ENCODE results near the gene RRAS2. TPM values are rescaled to one million over a fixed set of nuclear protein-coding genes. Genes with fewer than 3 reads are reported as not detected.

The RRAS2 gene
- total and polyA plus RNA-seq, 12 donors, result 9.2 to 59.3 (median 26.6) TPM

DNA sequence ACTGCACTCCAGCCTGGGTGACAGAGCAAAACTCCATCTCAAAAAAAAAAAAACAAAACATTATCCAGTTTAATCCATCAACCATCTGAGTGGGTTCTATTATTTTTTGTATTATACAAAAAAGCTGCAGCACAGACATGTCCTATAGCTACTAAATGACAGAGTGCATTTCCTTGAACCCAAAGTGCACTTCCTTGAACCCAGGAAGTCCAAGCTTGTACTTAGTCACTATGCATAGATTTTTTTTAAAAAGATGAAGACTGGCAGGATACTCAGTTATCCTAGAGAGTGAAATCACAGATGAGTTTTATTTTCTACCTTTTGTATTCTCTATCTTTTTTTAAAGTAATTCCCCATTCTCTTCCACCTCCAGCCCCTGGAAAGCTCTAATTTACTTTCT, 8.0 kb upstream of the RRAS2 start:
- DNase-seq, result no peak
- intact Hi-C loops (cut with DNase I), result no loop called here
- Histone ChIP-seq H3K27ac (no peak overlapping the region), H3K4me1 (replicated peaks in 1 of 2) (no peaks in the 10 kb centered on the region), H3K27me3 (no peaks in the 10 kb centered on the region), H3K36me3 (replicated peaks in 1 of 2) (no peaks in the 10 kb centered on the region), H3K9me3 (replicated peaks in 1 of 3) (no peaks in the 10 kb centered on the region), H3K4me3 (no peak overlapping the region)
- TF ChIP-seq, protein P1, sequence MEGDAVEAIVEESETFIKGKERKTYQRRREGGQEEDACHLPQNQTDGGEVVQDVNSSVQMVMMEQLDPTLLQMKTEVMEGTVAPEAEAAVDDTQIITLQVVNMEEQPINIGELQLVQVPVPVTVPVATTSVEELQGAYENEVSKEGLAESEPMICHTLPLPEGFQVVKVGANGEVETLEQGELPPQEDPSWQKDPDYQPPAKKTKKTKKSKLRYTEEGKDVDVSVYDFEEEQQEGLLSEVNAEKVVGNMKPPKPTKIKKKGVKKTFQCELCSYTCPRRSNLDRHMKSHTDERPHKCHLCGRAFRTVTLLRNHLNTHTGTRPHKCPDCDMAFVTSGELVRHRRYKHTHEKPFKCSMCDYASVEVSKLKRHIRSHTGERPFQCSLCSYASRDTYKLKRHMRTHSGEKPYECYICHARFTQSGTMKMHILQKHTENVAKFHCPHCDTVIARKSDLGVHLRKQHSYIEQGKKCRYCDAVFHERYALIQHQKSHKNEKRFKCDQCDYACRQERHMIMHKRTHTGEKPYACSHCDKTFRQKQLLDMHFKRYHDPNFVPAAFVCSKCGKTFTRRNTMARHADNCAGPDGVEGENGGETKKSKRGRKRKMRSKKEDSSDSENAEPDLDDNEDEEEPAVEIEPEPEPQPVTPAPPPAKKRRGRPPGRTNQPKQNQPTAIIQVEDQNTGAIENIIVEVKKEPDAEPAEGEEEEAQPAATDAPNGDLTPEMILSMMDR (IDR thresholded peaks at IDR 0.05), result no peak
- TF ChIP-seq POLR2A (IDR thresholded peaks at IDR 0.05), result no peak

DNA sequence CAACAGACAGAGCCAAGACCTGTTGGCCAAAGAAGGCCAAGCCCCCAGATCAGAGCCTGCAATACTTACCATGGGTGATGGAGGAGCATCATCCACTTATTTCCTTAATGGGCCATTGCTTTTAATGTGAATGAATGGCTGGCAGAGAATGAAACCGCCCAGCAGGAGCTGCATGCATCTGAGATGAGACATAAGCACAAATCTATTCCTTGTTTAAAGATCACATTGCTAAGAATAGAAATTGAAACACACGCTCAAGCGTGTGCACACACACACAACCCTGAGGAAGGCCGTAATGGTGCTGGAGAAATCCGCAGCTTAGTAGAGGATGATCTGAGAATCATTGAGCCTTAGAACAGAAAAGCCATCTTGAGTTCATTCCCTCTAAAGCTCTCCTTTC, 5.3 kb upstream of the RRAS2 start:
- intact Hi-C loops (cut with DNase I), result no loop called here
- no peak for TF ChIP-seq POLR2A (IDR thresholded peaks at IDR 0.05)
- TF ChIP-seq, protein P1 (IDR thresholded peaks at IDR 0.05), result no peak
- DNase-seq, result no peak
- Histone ChIP-seq H3K27me3 (no peaks in the 10 kb centered on the region), H3K4me1 (replicated peaks in 1 of 2) (no peaks in the 10 kb centered on the region), H3K4me3 (no peak overlapping the region), H3K27ac (no peak overlapping the region), H3K9me3 (replicated peaks in 1 of 3) (no peaks in the 10 kb centered on the region), H3K36me3 (replicated peaks in 1 of 2) (no peaks in the 10 kb centered on the region)
- WGBS, 4 donors, result 92 to 99% (median 96%) methylated on average over 5 of the region's 5 CpGs

DNA sequence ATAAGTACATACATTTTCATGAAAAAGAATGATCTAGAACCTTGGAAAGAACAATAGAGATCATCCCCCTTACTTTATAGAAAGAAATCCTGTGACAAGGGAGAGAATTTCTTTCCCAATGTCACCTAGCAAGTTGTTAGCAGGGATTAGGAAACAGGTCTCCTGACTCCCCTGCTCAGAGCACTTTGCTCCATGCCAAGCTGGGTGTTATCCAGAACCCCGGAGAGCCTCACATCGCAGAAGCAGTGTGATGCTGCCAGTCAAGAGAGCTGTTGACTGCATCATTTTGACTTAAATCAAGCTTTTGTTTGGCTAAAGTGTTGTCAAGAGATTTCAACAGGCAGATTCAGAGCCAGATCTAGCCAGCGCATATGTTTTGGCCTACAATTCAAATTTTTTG, 3.6 kb upstream of the RRAS2 start:
- H3K36me3 ChIP-seq (replicated peaks in 1 of 2), result no peaks in the 10 kb centered on the region
- no peaks in the 10 kb centered on the region for H3K9me3 ChIP-seq (replicated peaks in 1 of 3)
- DNase-seq, result no peak
- intact Hi-C loops (cut with DNase I), result no loop called here
- H3K27me3 ChIP-seq, result no peaks in the 10 kb centered on the region
- no peak overlapping the region for H3K27ac ChIP-seq
- peaks cover 3 to 4% of the 10 kb centered on the region in 2 donors for H3K4me1 ChIP-seq (replicated peaks in 1 of 2)
- TF ChIP-seq, protein P1 (IDR thresholded peaks at IDR 0.05), result no peak
- no peak for TF ChIP-seq POLR2A (IDR thresholded peaks at IDR 0.05)
- H3K4me3 ChIP-seq, result no peak overlapping the region
- 84 to 92% (median 91%) methylated on average over 3 of the region's 3 CpGs for WGBS, 4 donors

DNA sequence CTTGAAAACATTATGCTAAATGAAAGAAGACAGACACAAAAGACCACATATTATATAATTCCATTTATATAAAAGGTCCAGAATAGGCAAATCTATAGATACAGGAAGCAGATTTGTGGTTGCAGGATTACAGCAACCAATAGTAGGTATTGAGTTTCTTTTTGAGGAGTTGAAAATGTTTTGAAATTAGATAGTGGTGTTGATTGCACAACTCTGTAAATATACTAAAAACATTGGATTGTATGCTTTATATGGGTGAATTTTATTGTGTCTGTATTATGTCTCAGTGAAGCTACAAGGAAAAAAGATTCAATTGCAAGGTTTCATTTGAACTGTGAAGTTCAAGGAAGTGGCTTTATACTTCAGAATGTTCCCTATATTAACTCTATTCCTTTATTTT, 3.0 kb upstream of the RRAS2 start:
- Histone ChIP-seq H3K27me3 (no peaks in the 10 kb centered on the region), H3K4me1 (replicated peaks in 1 of 2) (peaks cover 5 to 9% of the 10 kb centered on the region in 2 donors), H3K36me3 (replicated peaks in 1 of 2) (no peaks in the 10 kb centered on the region), H3K27ac (no peak overlapping the region), H3K4me3 (no peak overlapping the region), H3K9me3 (replicated peaks in 1 of 3) (no peaks in the 10 kb centered on the region)
- intact Hi-C loops (cut with DNase I), result no loop called here
- TF ChIP-seq, protein P1 (IDR thresholded peaks at IDR 0.05), result no peak
- no peak for TF ChIP-seq POLR2A (IDR thresholded peaks at IDR 0.05)
- DNase-seq, result no peak

All from adrenal gland (tissue), 12 donors.